BE2C (cell line): ENCODE measurements around the gene PCP4L1.

Experiments used
- DNase-seq: peaks from one replicate; pipeline ENCODE4 v3.0.0-alpha.2; 2020
- H3K27me3 ChIP-seq: fragments of 250-450 bp; sonication (Bioruptor Pico); 2 replicates; pipeline ENCODE4 v1.5.1; 2020; ENCODE audit warnings: mild to moderate bottlenecking
- H3K36me3 ChIP-seq: fragments of 250-450 bp; sonication (Bioruptor Pico); 2 replicates; pipeline ENCODE4 v1.5.1; 2020; ENCODE audit warnings: mild to moderate bottlenecking
- H3K4me1 ChIP-seq: fragments of 250-450 bp; sonication (Bioruptor Pico); 2 replicates; pipeline ENCODE4 v1.5.1; 2020
- H3K4me3 ChIP-seq: 2 replicates; pipeline ENCODE4 v1.5.1; 2011; ENCODE audit warnings: low read depth, low read length
- H3K9me3 ChIP-seq: fragments of 250-450 bp; sonication (Bioruptor Pico); 2 replicates; pipeline ENCODE4 v1.5.1; 2020
- TF ChIP-seq, protein P1 (sequence below): IDR thresholded peaks from 2 replicates; pipeline ENCODE4 v1.5.1; 2012; ENCODE audit warnings: mild to moderate bottlenecking, low read depth, low read length

Gene PCP4L1

GRCh38 chr1:161266202-161266601 is 7.7 kb downstream of the PCP4L1 start:
- H3K4me3 ChIP-seq: no peak overlapping the region
- no peaks in the 10 kb centered on the region for H3K9me3 ChIP-seq
- no peaks in the 10 kb centered on the region for H3K4me1 ChIP-seq
- DNase-seq: no peak
- H3K36me3 ChIP-seq: no peaks in the 10 kb centered on the region
- TF ChIP-seq, protein P1, sequence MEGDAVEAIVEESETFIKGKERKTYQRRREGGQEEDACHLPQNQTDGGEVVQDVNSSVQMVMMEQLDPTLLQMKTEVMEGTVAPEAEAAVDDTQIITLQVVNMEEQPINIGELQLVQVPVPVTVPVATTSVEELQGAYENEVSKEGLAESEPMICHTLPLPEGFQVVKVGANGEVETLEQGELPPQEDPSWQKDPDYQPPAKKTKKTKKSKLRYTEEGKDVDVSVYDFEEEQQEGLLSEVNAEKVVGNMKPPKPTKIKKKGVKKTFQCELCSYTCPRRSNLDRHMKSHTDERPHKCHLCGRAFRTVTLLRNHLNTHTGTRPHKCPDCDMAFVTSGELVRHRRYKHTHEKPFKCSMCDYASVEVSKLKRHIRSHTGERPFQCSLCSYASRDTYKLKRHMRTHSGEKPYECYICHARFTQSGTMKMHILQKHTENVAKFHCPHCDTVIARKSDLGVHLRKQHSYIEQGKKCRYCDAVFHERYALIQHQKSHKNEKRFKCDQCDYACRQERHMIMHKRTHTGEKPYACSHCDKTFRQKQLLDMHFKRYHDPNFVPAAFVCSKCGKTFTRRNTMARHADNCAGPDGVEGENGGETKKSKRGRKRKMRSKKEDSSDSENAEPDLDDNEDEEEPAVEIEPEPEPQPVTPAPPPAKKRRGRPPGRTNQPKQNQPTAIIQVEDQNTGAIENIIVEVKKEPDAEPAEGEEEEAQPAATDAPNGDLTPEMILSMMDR: no peak
- peaks cover 10% of the 10 kb centered on the region for H3K27me3 ChIP-seq

DNA sequence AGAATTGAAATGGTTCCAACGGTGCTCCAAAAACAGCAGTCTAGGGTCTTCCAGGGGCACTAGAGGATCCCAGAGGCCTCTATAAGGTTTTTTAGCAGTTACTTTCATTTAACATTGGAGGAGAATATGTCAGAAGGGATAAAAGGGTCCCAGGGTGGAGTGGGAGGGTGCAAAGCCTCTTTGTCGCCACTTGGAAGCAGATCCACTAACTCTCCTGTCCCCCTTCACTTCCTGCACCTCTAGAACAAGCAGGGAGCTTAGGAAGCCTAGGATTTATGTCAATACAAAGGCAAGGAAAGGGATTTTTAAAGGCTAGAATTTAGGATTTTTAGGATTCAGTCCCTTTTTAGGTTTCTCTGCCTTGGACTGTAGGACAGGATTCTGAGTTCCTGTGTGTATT is 8.3 kb downstream of the PCP4L1 start:
- peaks cover 4% of the 10 kb centered on the region for H3K27me3 ChIP-seq
- H3K4me1 ChIP-seq: no peaks in the 10 kb centered on the region
- no peak for DNase-seq
- TF ChIP-seq, protein P1: no peak
- no peaks in the 10 kb centered on the region for H3K36me3 ChIP-seq
- H3K9me3 ChIP-seq: no peaks in the 10 kb centered on the region
- no peak overlapping the region for H3K4me3 ChIP-seq

DNA sequence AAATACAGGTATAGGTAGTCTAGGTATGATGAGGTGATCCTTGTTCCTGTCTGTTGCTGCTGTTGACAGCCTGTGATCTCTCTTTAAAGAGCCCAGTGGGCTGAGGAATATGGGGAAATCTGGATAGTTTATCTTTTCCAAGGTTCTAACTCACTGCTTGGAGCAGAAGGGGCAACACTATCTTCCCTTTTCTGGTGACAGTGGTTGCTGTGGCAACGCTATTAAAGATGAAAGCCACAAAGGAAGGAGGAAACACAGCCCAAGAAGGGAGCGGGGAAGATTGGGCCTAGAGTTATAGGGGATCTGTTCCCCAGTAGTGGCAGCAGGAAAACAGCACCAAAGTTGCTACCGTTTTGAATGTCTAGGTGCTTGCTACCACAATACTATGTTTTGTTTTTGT is 8.8 kb downstream of the PCP4L1 start:
- no peak overlapping the region for H3K4me3 ChIP-seq
- no peaks in the 10 kb centered on the region for H3K36me3 ChIP-seq
- no peak for DNase-seq
- 0 out of 2 replicates have a peak, but pooled peaks cover 3% of the 10 kb centered on the region for H3K27me3 ChIP-seq
- TF ChIP-seq, protein P1: no peak
- no peaks in the 10 kb centered on the region for H3K4me1 ChIP-seq
- H3K9me3 ChIP-seq: no peaks in the 10 kb centered on the region

- no peak for DNase-seq
- H3K27me3 ChIP-seq: peaks cover 4% of the 10 kb centered on the region; the same call in 1 of the 2 replicates
- H3K9me3 ChIP-seq: no peaks in the 10 kb centered on the region
- H3K4me1 ChIP-seq: no peaks in the 10 kb centered on the region
- TF ChIP-seq, protein P1: no peak
- H3K36me3 ChIP-seq: no peaks in the 10 kb centered on the region
- H3K4me3 ChIP-seq: no peak overlapping the region
Measured at GRCh38 chr1:161273402-161273801, 14.9 kb downstream of the PCP4L1 start.

- DNase-seq: peak; percentile 20
- TF ChIP-seq, protein P1: no peak
- Histone ChIP-seq H3K9me3 (no peaks in the 10 kb centered on the region), H3K27me3 (peaks cover 4% of the 10 kb centered on the region), H3K4me1 (no peaks in the 10 kb centered on the region), H3K36me3 (no peaks in the 10 kb centered on the region), H3K4me3 (no peak overlapping the region)
Measured at GRCh38 chr1:161274874-161275273, 16.3 kb downstream of the PCP4L1 start.

DNA sequence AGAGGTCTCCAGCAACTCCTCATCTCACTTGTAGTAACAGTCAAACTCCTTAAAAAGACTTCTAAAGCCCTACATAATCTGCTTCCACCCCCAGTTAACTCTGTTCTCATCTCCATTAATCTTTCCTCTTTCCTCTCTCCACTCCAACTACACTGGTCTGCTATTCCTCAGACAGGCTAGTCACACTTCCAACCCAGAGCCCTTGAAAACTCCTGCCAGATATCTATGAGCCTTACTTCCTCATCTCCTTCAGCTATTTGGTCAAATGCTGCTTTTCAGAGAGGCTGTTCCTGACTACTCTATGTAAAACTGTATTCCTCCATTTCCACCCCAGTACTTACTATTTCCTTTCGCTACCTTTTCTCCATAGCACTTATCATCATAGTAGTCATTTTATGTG is 24.4 kb downstream of the PCP4L1 start:
- no peaks in the 10 kb centered on the region for H3K4me1 ChIP-seq
- H3K4me3 ChIP-seq: no peak overlapping the region
- H3K9me3 ChIP-seq: no peaks in the 10 kb centered on the region
- no peaks in the 10 kb centered on the region for H3K36me3 ChIP-seq
- peaks cover 17% of the 10 kb centered on the region for H3K27me3 ChIP-seq
- TF ChIP-seq, protein P1: no peak
- DNase-seq: no peak
